Kidney (tissue), 14 donors: ENCODE results near the gene MMAB. TPM values are rescaled to one million over a fixed set of nuclear protein-coding genes. Genes with fewer than 3 reads are reported as not detected.

ENCODE experiments used
- DNase-seq, 5 donors: peaks; one replicate each; pipeline ENCODE4 v3.0.0-alpha.2; 2013 to 2020
- FAIRE-seq: peaks from 2 replicates; lab custom pipeline; 2012; peaks lifted over from hg19 to GRCh38; lab: Jason Lieb, UNC
- H3K27ac ChIP-seq, 2 donors: one replicate each; pipeline ENCODE4 v1.7.0; 2013; ENCODE audit warnings: low read depth in 2 of 2, low read length in 2 of 2, inconsistent platforms in 1 of 2
- H3K27me3 ChIP-seq: one replicate; pipeline ENCODE4 v1.7.1; 2013; ENCODE audit warnings: low read length, inconsistent platforms; ENCODE audit not compliant: control insufficient read depth, insufficient read depth
- H3K36me3 ChIP-seq, 3 donors: one replicate each; pipeline versions ENCODE4 v1.7.0 to v1.7.1; 2013; ENCODE audit warnings: low read length in 3 of 3, control low read depth in 1 of 3, inconsistent platforms in 1 of 3; ENCODE audit not compliant: insufficient read depth in 3 of 3, control insufficient read depth in 2 of 3
- H3K4me1 ChIP-seq, 3 donors: one replicate each; pipeline versions ENCODE4 v1.7.0 to v1.7.1; 2013; ENCODE audit warnings: low read length in 3 of 3, inconsistent platforms in 1 of 3, low read depth in 1 of 3; ENCODE audit not compliant: control insufficient read depth in 2 of 3, insufficient read depth in 2 of 3
- H3K4me3 ChIP-seq, 3 donors: one replicate each; pipeline versions ENCODE4 v1.7.0 to v1.8.1; 2013; ENCODE audit warnings: low read length in 3 of 3, control low read depth in 1 of 3, inconsistent platforms in 1 of 3
- H3K9ac ChIP-seq, 3 donors: one replicate each; pipeline versions ENCODE4 v1.7.0 to v1.7.1; 2013; ENCODE audit warnings: low read length in 3 of 3, control low read depth in 1 of 3, inconsistent platforms in 1 of 3
- H3K9me3 ChIP-seq, 3 donors: one replicate each; pipeline versions ENCODE4 v1.7.0 to v1.7.1; 2013; ENCODE audit warnings: low read length in 3 of 3, control low read depth in 1 of 3, inconsistent platforms in 1 of 3; ENCODE audit not compliant: control insufficient read depth in 2 of 3, insufficient read depth in 1 of 3
- intact Hi-C: fragments of 100-400 bp; cut with DNase I; formaldehyde crosslinking; loops from one replicate; pipeline ENCODE4 v1.11.1; 2022
- polyA plus RNA-seq: library from polyadenylated mRNA; stranded (reverse); fragments of 350-450 nt; fragmentation: Illumina TruSeq; extraction: RNeasy Lipid Tissue Mini Kit (QIAGEN cat#74804); gene quantifications from one replicate; pipeline ENCODE4 v1.2.3, GENCODE V29; 2014; ENCODE audit warnings: low read depth, low replicate concordance; ENCODE audit not compliant: insufficient read depth
- total RNA-seq: library from RNA; stranded (reverse); fragmentation: NEBNext Ultra II Directional; extraction: Animal tissue kit (Norgen Biotek cat#: 25700); gene quantifications from one replicate; pipeline ENCODE4 v1.2.1, GENCODE V29; 2021
- TF ChIP-seq, protein P1 (sequence below): IDR thresholded peaks from 3 replicates; pipeline ENCODE4 v1.5.1; 2012; ENCODE audit warnings: mild to moderate bottlenecking, moderate library complexity, borderline replicate concordance; ENCODE audit not compliant: insufficient read depth; ENCODE audit errors: extremely low read depth
- donor health status: control.
- donor health status: control.
- donor health status: control.
- donor health status: control.
- donor health status: control.
- donor health status: DM: yes; HTN: yes; CAD: no.
- donor health status: Normal renal cell carcinoma (clear cell type).

The MMAB gene
- total and polyA plus RNA-seq, 2 donors from 2014 or later, result 42.9 to 96.3 TPM

DNA sequence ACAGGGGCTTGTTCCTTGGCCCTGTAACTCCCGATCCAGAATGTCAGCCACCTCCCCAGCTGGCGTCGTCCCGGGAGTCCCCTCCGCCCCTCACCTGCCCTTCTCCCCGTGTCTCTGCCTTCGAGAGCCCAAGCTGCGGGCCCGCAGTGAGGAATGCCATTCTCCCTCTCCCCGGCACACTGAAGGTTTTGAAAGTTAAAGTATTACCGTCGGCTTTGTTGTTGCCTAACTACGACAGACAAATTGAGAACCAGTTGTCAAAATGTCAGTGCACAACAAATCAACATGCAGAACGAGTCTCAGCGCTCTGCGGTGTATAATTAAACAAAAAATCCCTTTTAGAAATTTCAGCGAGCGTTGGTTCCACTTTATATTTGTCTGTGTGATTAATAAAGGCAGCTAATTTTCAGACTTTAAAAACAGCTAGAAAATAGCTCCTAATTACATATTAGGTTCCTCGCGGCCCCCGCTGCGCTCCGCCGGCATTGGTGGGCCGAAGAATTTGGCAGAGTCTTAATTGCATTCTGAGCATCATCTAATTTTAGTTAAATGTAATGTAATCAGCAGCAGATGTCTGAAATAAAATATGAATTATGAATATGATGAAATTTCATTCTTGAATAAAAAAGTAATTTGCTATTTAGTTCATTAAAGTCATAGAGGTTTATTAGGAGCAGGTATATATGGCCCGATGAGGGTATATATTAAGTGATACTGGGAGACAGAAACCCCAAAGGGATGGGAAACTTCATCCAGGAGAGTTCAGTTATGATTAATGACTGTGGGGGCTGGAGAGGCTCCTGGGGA lies 40.5 kb upstream of the MMAB start:
- no peaks in the 10 kb centered on the region for H3K9me3 ChIP-seq
- DNase-seq, result peak in 3 of 5 donors; percentile 28 to 58 (median 53)
- no peak overlapping the region for H3K27ac ChIP-seq
- FAIRE-seq, result no peak
- intact Hi-C loops, result no loop called here
- H3K36me3 ChIP-seq, result no peaks in the 10 kb centered on the region
- TF ChIP-seq, protein P1, sequence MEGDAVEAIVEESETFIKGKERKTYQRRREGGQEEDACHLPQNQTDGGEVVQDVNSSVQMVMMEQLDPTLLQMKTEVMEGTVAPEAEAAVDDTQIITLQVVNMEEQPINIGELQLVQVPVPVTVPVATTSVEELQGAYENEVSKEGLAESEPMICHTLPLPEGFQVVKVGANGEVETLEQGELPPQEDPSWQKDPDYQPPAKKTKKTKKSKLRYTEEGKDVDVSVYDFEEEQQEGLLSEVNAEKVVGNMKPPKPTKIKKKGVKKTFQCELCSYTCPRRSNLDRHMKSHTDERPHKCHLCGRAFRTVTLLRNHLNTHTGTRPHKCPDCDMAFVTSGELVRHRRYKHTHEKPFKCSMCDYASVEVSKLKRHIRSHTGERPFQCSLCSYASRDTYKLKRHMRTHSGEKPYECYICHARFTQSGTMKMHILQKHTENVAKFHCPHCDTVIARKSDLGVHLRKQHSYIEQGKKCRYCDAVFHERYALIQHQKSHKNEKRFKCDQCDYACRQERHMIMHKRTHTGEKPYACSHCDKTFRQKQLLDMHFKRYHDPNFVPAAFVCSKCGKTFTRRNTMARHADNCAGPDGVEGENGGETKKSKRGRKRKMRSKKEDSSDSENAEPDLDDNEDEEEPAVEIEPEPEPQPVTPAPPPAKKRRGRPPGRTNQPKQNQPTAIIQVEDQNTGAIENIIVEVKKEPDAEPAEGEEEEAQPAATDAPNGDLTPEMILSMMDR, result no peak
- H3K27me3 ChIP-seq, result no peaks in the 10 kb centered on the region
- no peak overlapping the region for H3K4me3 ChIP-seq
- no peak overlapping the region for H3K9ac ChIP-seq
- no peaks in the 10 kb centered on the region for H3K4me1 ChIP-seq

DNA sequence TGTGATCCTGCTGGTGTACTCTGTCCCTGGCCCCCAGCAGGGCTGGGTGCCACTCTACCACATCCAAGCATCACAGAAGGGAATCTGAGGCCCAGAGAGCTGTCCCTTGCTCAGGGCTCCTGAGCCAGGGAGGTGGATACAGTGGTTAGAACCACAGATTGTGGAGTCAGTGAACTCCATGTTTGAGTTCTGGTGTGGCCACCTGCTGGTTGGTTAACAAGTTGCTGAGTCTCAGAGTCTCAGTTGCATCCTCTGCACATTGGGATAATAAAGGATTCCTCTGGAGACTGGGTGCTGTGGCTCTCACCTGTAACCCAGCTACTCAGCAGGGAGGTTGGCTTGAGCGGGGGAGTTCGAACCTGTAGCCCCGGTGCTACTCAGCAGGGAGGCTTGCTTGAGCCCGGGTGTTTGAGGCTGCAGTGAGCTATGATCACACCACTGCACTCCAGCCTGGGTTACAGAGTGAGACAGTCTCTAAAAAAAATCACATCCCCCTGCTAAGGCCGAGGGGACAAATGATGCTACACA lies 39.7 kb upstream of the MMAB start:
- FAIRE-seq (no peak), DNase-seq (no peak)
- Histone ChIP-seq H3K36me3 (no peaks in the 10 kb centered on the region), H3K27ac (no peak overlapping the region), H3K4me3 (no peak overlapping the region), H3K27me3 (no peaks in the 10 kb centered on the region), H3K9me3 (no peaks in the 10 kb centered on the region), H3K4me1 (no peaks in the 10 kb centered on the region), H3K9ac (no peak overlapping the region)
- intact Hi-C loops, result no loop called here
- TF ChIP-seq, protein P1, result peak; percentile 16

DNA sequence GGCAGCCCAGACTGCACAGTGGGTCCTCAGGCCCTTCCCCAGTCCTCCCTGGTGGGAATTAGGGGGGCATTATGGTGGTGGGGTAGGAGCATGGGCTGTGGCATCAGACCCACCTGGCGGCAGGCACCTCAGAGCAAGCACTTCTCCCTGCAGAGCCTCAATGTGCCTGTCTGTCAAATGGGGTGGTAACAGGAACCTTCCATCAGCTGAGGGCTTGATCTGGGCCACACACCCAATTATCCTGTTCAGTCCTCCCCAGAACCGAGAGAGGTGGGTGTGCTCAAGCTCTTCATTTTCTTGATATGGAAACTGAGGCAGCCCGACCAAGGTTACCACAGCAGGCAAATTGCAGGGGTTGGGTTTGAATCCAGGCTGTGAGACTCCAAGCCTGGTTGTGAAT lies 38.7 kb upstream of the MMAB start:
- Histone ChIP-seq H3K4me1 (no peaks in the 10 kb centered on the region), H3K9me3 (no peaks in the 10 kb centered on the region), H3K27me3 (no peaks in the 10 kb centered on the region), H3K9ac (no peak overlapping the region), H3K4me3 (no peak overlapping the region), H3K27ac (no peak overlapping the region), H3K36me3 (no peaks in the 10 kb centered on the region)
- intact Hi-C loops, result no loop called here
- FAIRE-seq (no peak), DNase-seq (no peak)
- TF ChIP-seq, protein P1, result no peak
